HG03280 (cell line): ENCODE results near the gene TNS3.
"Not testable (repeated sequence)": the region's sequence is repeated elsewhere in the genome, so short reads cannot be mapped to it uniquely, and the experiment has no call there.

Source experiments
- ATAC-seq: cut with Tn5 transposase; IDR thresholded peaks from one replicate; pipeline ENCODE4 v1.9.1; 2021; ENCODE audit warnings: mild to moderate bottlenecking, moderate library complexity; ENCODE audit not compliant: unreplicated experiment

TNS3 gene

DNA sequence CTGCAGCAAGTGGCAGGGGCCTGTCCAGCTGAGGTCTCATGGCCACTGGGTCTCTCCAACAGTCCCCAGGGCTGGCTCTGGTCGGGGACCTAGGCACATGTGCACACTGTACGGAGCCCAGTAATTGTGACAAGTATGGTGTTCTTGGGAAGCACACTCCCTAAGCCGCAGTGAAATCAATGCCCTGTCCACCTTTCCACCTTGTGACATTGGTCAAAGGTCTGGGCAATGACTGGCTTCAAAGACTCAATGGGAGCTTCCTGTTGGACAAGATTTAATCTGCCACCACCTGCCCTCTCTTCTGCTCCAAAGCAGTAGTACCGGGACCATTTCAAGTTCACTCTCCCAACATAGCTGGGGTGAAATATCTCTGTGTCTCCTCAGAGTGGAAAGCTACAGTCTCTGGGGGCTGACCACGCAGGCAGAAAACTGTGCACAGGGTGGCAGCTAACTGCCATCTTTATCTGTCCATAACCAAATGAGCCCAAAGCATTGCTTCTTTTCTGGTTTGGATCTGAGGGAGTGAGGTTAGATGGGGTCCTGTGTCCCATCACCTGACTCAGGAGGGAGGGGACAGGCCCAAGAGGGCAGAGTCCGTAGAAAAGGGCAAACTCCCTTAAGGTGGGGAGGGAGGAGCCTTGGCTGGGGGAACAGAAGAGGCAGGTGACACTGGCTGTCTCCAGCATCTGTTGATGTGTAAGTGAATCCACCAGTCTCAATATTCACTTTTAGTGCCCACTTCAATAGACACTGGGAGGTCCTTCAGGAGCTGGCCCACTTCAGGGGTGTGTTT, 307.7 kb downstream of the TNS3 start:
- ATAC-seq: no peak

DNA sequence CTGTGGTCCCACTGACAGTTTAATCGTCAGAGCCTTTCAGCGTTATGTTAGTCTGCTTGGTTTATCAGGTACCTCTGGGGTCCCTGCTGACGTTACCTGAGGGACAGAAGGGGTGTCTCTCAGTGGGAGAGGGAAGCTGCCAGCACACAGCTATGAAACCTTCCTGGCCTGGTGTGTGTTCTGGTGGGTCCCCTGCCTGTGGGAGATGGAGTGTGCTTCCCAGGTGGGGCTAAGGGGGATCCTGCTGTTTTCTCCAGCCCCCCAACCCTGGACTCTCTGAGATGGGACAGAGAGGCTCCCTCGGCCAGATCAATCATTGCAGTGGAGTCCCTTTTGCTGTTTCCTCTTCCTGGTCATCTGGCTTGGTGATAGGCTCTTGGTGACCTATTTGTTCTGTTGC, 308.8 kb downstream of the TNS3 start:
- no peak for ATAC-seq

GRCh38 chr7:47271749-47272148, 310.2 kb downstream of the TNS3 start:
- no peak for ATAC-seq

DNA sequence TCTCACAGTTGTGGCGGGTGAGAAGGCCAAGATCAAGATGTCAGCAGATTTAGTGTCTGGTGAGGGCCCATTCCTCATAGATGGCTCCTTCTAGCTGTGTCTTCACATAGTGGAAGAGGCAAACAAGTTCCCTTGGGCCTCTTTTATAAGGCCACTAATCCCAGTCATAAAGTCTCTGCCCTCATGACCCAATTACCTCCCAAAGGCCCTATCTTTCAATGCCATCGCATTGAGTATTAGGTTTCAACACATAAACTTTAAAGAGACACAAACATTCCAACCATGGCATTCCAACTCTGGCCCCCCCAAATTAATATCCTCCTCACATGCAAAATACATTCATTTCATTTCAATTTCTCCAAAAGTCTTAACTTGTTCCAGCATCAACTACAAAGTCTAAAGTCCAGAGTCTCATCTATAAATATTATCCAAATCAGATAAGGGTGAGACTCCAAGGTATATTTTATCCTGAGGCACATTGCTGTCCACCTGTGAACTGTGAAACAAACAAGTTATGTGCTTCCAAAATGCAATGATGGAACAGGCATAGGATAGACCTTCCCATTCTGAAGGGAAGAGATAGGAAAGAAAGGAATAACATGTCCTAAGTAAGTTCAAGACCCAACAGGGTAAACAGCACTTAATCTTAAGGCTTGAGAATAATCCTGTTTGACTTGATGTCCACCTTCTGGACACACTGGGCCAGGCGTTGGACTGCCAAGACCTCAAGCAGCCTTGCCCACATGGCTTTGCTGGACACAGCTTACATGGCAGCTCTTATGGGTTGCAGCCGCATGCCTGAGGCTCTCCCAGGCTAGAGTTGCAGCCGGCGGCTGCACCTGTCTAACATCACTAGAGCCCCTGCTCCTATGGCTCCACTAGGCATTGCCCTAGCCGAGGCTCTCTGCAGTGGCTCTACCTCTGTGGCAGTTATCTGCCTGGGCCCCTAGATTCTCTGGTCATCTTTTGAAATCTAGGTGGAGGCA, 312.8 kb downstream of the TNS3 start:
- ATAC-seq: no peak

DNA sequence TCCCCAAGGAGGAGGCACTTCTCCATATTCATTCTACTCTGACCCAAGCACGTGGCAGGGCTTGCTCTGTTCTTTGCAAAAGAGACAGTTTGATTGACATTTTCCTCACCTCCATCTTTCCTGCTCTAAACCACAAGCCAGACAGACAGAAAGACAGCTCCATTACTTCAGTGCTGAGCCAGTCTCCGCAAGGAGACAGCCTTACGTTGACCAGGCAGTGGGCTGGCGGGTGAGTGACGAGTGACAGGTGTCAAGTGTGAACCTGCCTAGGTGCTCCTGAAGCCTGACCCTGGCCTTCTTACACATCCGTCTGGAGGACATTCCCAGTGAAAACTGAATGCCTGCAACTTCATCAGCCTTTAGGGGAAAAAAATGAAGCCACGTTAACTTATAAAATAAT, 314.6 kb downstream of the TNS3 start:
- ATAC-seq: no peak

DNA sequence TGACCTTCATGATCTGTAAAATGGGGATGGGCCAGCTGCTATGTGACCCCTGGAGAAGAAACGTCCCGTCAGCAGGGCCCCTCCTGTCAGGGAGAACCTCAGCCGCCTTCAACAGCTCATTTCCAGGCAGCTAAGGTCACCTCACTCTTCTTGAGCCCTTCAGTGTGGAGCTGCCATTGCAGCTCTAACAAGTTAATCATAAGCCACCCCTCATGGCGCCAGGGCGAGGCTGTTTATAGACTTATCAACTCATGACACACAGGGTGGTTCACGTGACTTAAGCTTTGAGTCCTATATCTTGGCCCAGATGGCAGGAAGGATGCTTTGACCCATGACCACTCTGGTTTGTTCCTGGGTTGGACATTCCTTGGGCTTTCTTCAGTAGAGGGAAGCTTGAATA, 315.1 kb downstream of the TNS3 start:
- ATAC-seq: no peak

DNA sequence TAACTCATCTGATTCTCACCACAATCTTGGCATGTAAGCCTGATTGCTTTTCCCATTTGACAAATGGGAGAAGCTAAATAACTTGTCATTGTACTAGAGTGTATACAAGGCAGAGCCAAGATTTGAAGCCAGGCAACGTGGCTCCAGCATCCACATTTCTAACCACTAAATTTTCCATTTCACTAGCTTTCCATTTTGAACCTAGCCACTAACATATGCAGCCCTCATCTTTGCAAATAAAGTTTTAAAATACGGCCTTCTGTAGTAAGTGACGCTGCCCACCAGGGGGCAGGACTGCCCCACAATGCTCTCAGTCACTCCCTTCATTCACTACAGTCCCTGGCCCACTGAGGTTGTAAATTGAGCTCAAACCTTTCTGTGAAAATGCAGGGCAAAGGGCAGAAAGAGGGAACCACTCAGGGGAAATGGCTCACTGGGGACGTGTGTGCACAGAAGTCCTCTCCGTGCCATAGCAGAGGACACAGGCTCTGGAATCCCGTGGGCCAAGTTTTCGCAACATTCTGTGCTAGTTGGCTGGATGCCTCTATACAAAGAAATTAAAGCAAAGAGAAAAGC, 315.7 kb downstream of the TNS3 start:
- peak; percentile 85 for ATAC-seq

GRCh38 chr7:47265621-47266020, 316.3 kb downstream of the TNS3 start:
- no peak for ATAC-seq

DNA sequence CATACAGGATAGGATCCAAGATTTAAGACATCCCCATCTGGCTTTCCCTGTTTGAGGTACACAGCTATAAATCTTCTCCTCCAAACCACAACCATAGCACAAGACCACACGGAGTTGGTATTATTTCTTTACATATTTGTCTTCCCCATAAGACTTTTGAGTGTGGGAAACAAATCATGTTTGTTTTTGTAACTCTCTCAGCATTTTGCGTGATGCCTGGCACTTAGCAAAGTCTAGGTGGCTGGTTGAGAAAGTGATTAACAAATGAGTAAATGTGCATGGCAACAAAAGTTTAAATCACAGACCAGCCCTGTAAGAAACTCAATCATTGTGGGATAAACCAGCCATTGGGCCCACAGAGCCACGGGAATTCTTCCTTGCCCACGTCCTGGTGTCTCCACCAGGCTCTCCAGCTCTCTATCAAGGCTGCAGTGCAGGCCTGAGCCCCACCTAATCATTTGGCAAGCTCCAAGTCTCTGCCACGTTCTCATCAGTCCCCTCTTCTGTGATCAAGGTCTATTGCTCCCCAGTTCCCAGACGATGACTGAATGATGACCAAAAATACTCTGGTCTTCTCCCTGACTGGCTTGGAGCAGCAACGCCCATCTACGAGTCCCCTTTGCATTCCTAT, 317.8 kb downstream of the TNS3 start:
- no peak for ATAC-seq

GRCh38 chr7:47262881-47263280, 319.0 kb downstream of the TNS3 start:
- no peak for ATAC-seq

- ATAC-seq: not testable (repeated sequence)
These were observed 319.8 kb downstream of the TNS3 start for GRCh38 chr7:47262160-47262559.

DNA sequence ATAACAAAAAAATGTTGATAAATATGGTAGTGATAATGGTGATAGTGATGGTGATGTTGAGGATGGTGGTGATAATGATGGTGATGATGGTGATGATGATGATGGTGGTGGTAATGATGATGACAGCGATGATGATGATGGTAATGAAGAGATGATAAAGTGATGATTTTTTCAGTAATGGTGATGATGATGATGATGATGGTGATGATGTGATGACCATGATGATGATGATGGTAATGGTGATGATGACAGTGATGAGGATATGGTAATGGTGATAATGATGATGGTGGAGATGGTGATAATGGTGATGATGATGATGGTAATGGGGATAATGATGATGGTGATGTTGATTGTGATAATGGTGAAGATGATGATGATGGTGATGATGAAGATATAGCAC, 321.6 kb downstream of the TNS3 start:
- ATAC-seq: no peak

DNA sequence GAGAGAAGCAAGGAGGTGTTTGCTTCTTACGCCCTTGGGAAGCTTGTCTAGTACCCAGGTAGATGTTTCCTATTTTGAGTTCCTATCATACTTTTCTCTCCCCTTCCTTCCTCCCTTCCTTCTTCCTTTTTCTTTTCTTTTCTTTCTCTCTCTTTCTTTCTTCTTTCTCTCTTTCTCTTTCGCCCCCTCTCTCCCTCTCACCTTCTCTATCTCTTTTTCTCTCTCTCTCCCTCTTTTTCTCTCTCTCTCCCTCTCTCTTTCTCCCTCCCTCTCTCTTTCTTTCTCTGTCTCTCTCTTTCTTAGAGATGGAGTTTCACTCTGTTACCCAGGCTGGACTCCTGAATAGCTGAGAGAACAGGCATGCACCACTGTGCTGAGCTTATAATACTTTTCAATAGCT, 322.2 kb downstream of the TNS3 start:
- ATAC-seq: no peak

DNA sequence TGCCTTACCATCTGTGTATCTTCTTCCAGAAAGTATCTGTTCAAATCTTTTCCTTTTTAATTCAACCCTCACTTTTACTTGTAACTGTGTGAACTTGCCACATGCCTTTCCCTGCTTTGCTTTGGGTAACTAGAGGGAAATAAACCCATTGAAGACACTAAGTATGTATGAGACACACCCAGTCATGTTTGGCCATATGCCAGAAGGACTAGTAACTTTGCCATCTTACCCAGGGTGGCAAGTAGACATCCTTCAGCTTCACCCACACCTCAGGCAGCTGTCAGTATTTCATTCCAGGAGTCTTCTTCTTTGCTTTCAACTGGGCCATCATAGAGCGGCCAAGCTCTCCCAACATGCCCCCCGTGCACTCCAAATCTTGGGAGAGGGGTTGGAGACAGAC, 323.1 kb downstream of the TNS3 start:
- no peak for ATAC-seq

- no peak for ATAC-seq
These were observed 325.9 kb downstream of the TNS3 start for GRCh38 chr7:47256016-47256415.

- ATAC-seq: no peak
These were observed 326.5 kb downstream of the TNS3 start for GRCh38 chr7:47255441-47255840.

DNA sequence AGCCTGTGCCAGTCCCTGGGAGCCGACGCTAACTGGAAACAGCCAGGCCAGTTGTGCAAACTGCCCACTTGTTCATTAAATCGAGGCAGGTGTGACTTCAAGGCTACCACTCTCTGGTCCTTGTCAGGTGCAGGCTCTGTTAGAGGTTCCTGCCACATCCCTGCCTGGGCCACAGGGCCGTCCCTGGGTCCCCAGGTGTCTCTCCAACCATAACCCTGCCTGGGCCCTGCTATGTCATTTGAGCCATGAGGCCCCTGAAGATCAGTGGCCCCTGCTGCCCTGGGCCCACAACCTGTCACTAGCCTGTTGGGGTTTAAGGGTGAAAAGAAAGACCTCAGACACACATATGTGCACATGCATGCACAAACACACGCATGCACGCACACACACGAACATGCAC, 326.9 kb downstream of the TNS3 start:
- no peak for ATAC-seq

GRCh38 chr7:47254081-47254977, 327.6 kb downstream of the TNS3 start:
- peak; percentile 86 for ATAC-seq

GRCh38 chr7:47253650-47254080, 328.2 kb downstream of the TNS3 start:
- ATAC-seq: peak; percentile 7

DNA sequence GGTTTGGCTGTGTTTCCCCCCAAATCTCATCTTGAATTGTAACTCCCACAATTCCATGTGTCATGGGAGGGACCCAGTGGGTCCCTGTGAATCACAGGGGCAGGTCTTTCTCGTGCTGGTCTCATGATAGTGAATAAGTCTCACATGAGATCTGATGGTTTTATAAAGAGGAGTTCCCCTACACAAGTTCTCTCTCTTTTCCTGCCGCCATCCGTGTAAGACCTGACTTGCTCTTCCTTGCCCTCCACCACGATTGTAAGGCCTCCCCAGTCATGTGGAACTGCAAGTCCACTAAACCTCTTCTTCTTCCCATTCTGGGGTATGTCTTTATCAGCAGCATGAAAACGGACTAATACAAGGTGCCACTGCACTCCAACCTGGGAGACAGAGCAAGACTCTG, 329.2 kb downstream of the TNS3 start:
- no peak for ATAC-seq
